OCI-LY3 (cell line): ENCODE data around the gene C1QTNF1.

Source experiments
- H2AFZ ChIP-seq: fragments of 200-600, 300-600 bp; shearing (Covaris generic); 2 replicates; pipeline ENCODE4 v1.6.0; 2014; ENCODE audit warnings: antibody characterized with exemption, low read depth, low read length
- H3K27ac ChIP-seq: fragments of 200-600, 300-600 bp; sonication (generic); 2 replicates; pipeline ENCODE4 v1.5.1; 2014; ENCODE audit warnings: mild to moderate bottlenecking, low read length, moderate library complexity, mixed read lengths
- H3K27me3 ChIP-seq: fragments of 200-600, 300-600 bp; sonication (generic); 2 replicates; pipeline ENCODE4 v1.6.1; 2014; ENCODE audit warnings: low read depth, low read length, mixed read lengths
- H3K36me3 ChIP-seq: fragments of 200-600, 300-600 bp; sonication (generic); replicated peaks from 2 replicates; pipeline ENCODE3; 2014; ENCODE audit warnings: low read depth, low read length, mixed read lengths
- H3K4me1 ChIP-seq: fragments of 300-600, 200-600 bp; sonication (generic); 2 replicates; pipeline ENCODE4 v1.6.1; 2014; ENCODE audit warnings: low read length, mixed read lengths
- H3K4me2 ChIP-seq: fragments of 200-600, 300-600 bp; sonication (generic); 2 replicates; pipeline ENCODE4 v1.6.1; 2014; ENCODE audit warnings: low read length, mixed read lengths
- H3K4me3 ChIP-seq: fragments of 300-600, 200-600 bp; sonication (generic); 2 replicates; pipeline ENCODE4 v1.5.1; 2014; ENCODE audit warnings: antibody characterized with exemption, mild to moderate bottlenecking, low read length, moderate library complexity
- H3K79me2 ChIP-seq: fragments of 300-600, 200-600 bp; shearing (Covaris generic); 2 replicates; pipeline ENCODE4 v1.6.1; 2014; ENCODE audit warnings: mild to moderate bottlenecking, low read length, mixed read lengths
- H3K9ac ChIP-seq: fragments of 300-600, 200-600 bp; shearing (Covaris generic); 2 replicates; pipeline ENCODE4 v1.6.0; 2014; ENCODE audit warnings: mild to moderate bottlenecking, low read length, moderate library complexity
- H3K9me3 ChIP-seq: fragments of 200-600, 300-600 bp; shearing (Covaris generic); 2 replicates; pipeline ENCODE4 v1.6.1; 2014; ENCODE audit warnings: low read length, mixed read lengths; ENCODE audit not compliant: insufficient read depth
- H4K20me1 ChIP-seq: fragments of 200-600, 300-600 bp; sonication (generic); 2 replicates; pipeline ENCODE4 v1.6.1; 2016; ENCODE audit warnings: low read length, mixed read lengths; ENCODE audit not compliant: insufficient read depth
- EZH2phosphoT487 ChIP-seq: fragments of 200-600 bp; shearing (Covaris generic); IDR thresholded peaks from 2 replicates; pipeline ENCODE4 v1.6.1; 2018; ENCODE audit warnings: antibody characterized with exemption, mixed run types, low read depth
- TF ChIP-seq, protein P1 (sequence below): fragments of 200-600, 300-600 bp; sonication (generic); IDR thresholded peaks from 2 replicates; pipeline ENCODE4 v1.5.1; 2014; ENCODE audit warnings: antibody characterized with exemption, low read length, low read depth

Gene C1QTNF1

DNA sequence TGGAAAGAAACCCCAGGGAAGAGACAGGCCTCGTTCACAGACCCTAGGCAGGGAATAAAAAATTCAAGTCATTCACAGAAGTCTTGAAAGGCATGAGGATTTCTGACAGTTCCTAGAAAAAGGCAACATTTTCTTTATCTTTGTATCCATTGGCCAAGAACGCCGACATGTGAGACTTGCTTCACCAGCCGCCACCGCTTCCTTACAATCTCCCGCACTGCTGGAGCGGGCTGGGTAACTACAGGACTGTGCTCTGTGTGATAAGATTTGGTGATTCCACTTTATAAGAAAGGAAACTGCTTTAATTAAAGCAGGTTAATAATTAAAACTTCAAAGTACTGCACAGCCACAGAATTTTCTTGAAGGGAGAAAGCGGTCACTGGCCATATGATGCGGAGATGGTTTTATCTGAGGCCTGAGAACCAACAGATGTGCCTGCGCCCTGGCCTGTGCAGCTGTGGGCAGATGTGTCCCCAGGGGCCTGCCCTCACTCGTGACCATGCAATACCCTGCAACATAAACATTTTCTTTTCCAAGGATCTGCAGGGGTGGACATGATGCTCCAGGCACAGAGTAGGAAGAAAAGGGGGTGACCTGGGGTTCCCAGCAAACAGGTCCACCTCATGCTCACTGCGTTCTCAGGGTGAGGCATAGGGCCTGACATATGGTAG is 31.3 kb upstream of the C1QTNF1 start:
- Histone ChIP-seq H3K4me2 (no peak overlapping the region), H3K9me3 (no peaks in the 10 kb centered on the region), H3K9ac (no peak overlapping the region), H4K20me1 (no peaks in the 10 kb centered on the region), H3K36me3 (peaks cover 39% of the 10 kb centered on the region), H3K4me1 (no peaks in the 10 kb centered on the region), H2AFZ (no peak overlapping the region), H3K27ac (no peak overlapping the region), H3K27me3 (no peaks in the 10 kb centered on the region), H3K4me3 (no peak overlapping the region), H3K79me2 (no peaks in the 10 kb centered on the region)
- TF ChIP-seq, protein P1, sequence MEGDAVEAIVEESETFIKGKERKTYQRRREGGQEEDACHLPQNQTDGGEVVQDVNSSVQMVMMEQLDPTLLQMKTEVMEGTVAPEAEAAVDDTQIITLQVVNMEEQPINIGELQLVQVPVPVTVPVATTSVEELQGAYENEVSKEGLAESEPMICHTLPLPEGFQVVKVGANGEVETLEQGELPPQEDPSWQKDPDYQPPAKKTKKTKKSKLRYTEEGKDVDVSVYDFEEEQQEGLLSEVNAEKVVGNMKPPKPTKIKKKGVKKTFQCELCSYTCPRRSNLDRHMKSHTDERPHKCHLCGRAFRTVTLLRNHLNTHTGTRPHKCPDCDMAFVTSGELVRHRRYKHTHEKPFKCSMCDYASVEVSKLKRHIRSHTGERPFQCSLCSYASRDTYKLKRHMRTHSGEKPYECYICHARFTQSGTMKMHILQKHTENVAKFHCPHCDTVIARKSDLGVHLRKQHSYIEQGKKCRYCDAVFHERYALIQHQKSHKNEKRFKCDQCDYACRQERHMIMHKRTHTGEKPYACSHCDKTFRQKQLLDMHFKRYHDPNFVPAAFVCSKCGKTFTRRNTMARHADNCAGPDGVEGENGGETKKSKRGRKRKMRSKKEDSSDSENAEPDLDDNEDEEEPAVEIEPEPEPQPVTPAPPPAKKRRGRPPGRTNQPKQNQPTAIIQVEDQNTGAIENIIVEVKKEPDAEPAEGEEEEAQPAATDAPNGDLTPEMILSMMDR = no peak
- TF ChIP-seq EZH2phosphoT487 = no peak

DNA sequence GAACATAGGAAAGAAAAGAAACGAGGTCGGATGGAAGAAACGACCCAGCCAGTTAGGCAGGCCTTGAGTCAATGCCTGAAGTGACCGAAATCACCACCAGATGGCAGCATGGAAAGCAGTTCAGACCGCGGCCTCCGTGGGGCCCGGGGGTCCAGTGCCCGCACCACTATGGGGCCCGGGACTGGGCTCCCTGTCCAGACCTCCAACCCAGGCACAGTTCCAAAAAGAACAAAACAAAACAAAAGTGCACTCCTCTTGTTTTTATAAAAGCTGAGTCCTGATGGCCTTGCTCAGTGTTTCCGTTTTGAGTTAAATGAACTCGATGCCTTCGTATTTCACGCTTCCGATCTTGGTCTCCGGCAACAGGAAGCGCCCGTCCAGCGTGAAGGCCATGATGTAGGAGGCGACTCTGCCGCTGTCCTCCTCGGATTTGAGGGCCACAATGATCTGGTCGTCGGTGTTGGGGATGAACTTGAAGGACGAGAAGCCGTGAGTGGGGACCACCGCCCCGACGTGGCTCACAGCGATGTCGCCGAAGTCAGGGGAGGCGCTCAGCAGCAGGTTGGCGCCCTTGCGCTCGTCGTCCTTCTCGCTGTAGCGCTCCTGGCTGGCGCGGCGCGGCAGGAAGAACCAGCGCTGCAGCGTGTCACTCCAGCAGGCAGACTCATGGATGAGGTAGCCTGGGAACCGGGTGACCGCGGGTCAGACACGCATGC is 30.6 kb upstream of the C1QTNF1 start:
- no peak overlapping the region for H3K9ac ChIP-seq
- H3K4me2 ChIP-seq = no peak overlapping the region
- peaks cover 39% of the 10 kb centered on the region for H3K36me3 ChIP-seq
- H3K4me3 ChIP-seq = no peak overlapping the region
- no peak overlapping the region for H3K27ac ChIP-seq
- H3K4me1 ChIP-seq = no peaks in the 10 kb centered on the region
- H2AFZ ChIP-seq = no peak overlapping the region
- no peaks in the 10 kb centered on the region for H3K27me3 ChIP-seq
- TF ChIP-seq, protein P1 = peak; percentile 64
- TF ChIP-seq EZH2phosphoT487 = no peak
- H3K9me3 ChIP-seq = no peaks in the 10 kb centered on the region
- H3K79me2 ChIP-seq = no peaks in the 10 kb centered on the region
- H4K20me1 ChIP-seq = 0 out of 2 replicates have a peak, but pooled peaks cover under 1% of the 10 kb centered on the region

DNA sequence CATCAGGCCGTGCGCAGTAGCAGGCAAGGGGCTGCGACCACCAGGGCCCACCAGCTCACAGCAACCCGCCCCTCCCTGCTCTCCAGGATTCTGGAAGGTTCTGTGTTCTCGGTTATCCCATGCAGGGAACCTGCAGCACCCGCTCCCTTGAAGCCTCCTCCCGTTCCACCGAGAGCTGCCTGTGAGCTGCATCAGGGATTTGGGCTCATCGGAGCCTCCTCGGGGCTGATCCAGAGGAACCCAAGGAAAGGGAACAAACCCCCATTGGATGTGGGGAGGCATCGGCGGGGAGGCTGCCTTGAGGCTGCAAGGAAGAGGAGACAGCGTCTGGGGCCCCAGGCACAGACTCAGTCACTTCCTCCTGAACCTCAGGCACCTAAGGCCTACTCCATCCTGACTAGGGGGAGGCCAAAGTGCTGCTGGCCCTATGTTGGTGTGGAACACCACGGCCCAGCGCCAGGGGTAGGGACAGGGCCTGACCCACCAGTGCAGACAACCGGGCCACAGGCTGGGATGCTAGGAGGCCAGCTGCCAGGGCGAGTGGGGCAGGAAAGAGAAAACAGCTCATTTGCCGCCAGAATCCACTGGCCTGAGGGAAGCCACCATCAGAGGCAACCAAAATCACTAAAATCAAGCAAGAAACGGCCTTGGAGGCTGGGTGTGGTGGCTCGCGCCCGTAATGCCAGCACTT is 29.8 kb upstream of the C1QTNF1 start:
- H3K9ac ChIP-seq = no peak overlapping the region
- H3K4me2 ChIP-seq = no peak overlapping the region
- H3K4me3 ChIP-seq = no peak overlapping the region
- TF ChIP-seq EZH2phosphoT487 = no peak
- TF ChIP-seq, protein P1 = no peak
- no peaks in the 10 kb centered on the region for H3K27me3 ChIP-seq
- H3K36me3 ChIP-seq = peaks cover 39% of the 10 kb centered on the region
- H3K9me3 ChIP-seq = no peaks in the 10 kb centered on the region
- no peak overlapping the region for H2AFZ ChIP-seq
- no peaks in the 10 kb centered on the region for H3K4me1 ChIP-seq
- H3K27ac ChIP-seq = no peak overlapping the region
- H4K20me1 ChIP-seq = 0 out of 2 replicates have a peak, but pooled peaks cover 4% of the 10 kb centered on the region
- H3K79me2 ChIP-seq = no peaks in the 10 kb centered on the region
